GM19238 (cell line): ENCODE data around the gene LMOD3.
A peak's percentile ranks its signal among the peaks of the same experiment; 100 is the strongest.

ENCODE experiments used
- DNase-seq: peaks from one replicate; pipeline ENCODE4 v3.0.0; 2011; ENCODE audit warnings: low spot score; ENCODE audit not compliant: insufficient read length

LMOD3 gene

GRCh38 chr3:69122403-69122802, at the start of gene LMOD3:
Gene LMOD3 (minus strand): TSS chr3:69122595. CDS start chr3:69122386, 209 bp downstream.
- no peak for DNase-seq

DNA sequence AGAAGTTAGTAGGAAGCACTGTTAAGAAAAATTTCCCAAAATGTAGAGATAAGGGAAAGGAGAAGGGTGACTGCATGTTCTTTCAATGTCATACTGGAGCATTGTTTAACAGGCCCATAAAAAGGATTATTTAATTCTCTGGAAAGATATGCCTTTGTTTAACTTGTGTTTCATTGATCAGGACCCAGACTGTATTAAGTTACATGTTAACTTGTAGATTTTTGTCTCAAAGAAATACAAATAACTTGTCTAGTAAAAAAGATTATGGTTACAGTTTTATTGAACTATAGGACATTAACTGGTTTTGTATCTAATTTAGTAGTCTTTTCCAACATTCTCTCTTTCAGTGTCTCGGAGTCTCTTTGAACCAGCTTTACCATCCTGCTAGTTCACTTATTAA, 49.7 kb upstream of the LMOD3 start:
- DNase-seq = no peak

DNA sequence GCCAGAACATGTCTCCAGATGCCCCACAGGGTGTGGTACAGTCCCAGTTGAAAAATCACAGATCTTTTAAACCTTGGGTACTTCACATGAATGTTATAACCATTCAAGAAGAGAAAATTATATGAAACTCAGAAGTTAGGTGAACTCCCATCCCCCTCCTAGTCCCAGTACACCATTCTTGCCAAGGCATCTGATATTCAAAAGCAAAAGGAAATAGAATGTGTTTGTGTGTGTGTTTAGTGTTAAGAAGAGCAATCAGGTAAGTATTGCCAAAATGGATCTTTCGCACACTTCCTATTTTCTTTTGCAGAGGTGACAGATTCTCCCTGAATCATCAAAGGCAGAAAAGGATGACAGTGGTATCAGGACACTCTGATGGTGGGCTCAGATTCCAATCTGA, 44.1 kb upstream of the LMOD3 start:
- DNase-seq = no peak

- DNase-seq = no peak
Observed at GRCh38 chr3:69165744-69166143, 43.3 kb upstream of the LMOD3 start.

DNA sequence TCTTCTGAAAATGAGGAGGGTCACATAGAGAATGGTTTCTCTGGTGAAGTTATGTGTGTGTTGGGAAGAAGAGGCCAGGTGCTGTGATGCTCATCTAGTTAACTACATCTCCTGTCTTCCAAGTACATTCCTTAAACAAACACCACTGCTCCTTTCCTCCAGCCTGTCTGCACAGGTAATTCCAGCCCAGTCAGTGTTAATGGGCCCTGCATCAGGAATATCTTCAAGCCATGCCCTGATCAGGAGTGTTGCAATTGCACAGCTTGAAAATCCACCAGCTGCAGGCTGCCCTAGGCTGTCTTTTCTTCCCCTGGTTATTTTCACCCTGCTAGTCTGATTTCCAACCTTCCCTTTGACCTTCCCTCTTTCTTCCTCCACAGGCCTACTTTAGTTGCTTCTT, 41.9 kb upstream of the LMOD3 start:
- DNase-seq = no peak

GRCh38 chr3:69162308-69162980, 40.0 kb upstream of the LMOD3 start:
- no peak for DNase-seq

DNA sequence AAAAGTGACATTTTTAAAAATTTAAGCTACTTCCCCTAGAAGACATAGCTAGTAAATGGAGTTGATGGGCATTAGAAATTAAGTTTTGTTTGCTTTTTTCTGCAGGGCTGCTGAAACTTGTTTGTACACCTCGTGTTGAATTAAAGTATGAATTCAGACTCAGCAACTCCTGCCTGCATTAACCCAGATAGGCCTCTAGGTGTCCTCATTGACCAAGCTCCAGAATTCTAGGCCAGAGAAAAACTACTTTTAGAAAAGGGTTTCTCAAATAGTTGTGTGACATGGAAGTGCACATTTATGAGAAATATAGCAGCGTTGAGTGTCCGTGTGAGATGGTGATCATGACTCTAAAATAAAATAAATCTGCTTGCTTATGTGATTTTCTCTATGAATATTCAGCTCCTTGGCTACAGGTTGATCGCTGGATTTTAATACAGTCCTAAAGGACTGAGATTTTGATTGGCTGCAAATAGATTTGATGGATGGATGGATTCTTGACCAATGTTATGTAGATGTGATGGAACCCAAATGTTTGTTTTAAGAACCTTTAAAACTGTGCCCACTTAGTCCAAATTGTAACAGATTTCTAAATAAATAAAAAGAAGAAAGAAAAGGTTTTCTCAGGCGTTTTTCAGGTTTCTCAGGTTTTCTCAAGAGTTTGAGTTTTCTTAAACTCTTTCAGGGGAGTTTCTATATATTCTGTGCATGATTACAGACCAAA, 39.4 kb upstream of the LMOD3 start:
- peak; percentile 19 for DNase-seq

DNA sequence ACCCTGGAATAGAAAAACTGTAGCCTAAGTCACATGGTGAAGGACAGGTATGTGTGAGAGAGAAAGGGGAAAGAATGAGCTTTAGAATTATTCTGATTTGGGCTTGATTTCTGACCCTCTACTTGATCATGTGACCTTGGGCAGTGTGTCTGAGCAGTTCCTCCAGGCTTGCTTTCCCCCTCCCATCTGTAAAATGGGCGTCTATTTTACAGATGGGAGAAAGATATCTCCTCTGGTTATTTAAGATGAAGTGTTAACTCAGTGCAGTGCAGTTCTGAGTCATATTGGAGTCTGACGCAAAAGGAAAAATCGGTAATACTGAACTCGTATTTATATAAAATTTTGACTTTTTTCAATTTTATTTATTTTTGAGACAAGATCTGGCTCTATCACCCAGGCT, 38.1 kb upstream of the LMOD3 start:
- no peak for DNase-seq

DNA sequence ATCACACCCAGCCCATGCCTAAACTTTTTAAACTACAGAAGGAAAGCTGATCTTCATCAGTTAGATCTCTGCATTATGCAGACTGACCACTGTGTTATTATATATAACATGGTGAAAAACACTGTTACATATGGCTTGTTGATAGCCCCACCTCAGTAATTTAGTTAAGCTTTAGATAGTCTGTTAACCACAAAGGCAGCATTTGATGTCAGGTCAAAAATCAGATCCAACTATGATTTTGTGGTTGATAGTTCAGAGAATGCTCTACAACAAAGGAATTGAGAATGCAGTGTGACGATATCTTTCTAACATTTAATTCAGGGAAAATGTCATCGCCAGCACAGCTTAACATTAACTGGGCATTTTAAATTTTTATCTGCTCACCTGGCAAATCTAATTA, 37.7 kb upstream of the LMOD3 start:
- DNase-seq = no peak

- no peak for DNase-seq
Observed at GRCh38 chr3:69149586-69149985, 27.2 kb upstream of the LMOD3 start.

GRCh38 chr3:69145688-69146087, 23.3 kb upstream of the LMOD3 start:
- no peak for DNase-seq

- no peak for DNase-seq
Observed at GRCh38 chr3:69144631-69145245, 22.3 kb upstream of the LMOD3 start.

DNA sequence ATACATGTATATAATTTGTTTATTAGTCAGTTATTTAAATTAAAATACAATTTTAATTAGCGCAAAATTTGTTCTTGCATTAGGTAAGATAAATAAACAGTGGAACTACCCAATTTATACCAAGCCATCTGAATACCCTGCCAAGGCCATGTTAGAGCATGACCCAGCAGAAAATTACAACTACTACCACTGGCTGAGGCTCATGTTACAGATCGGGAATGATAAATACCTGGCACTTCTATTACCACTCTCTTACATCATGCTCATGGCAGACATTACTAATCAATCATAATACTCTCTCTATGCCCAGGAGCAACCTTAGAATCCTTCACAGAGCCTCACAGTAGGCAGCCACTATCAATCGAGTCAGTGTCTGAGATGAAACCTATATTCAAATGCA, 21.2 kb upstream of the LMOD3 start:
- DNase-seq = no peak

DNA sequence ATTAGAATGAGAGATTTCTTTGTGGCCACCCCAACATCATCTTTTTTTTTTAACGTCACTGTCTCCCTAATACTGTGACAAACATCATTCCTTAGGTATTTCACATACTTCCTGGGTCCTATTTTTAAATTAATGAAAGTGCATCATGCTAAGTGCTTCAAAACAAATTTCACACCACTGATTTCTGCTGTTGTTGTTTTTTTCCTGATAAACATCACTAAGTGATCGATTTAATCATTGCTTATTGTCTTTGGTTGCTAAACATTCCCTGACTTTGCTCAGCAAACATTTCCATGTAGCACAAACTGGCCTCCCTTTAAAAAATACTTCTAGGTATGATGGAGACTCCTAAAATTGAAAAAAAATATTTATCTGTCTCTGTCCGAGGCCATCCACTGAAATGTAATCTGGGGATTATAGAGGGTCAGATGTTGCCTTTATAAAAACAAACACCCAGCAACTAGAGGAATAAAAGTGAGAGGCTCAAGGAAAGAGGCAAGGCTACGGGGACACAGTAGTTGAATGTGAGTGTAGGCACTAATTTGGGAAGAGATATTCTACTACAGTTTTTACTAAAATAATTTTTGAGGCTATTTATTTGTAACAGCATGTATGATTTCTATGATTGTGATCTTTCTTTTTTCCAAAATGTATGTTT, 20.5 kb upstream of the LMOD3 start:
- no peak for DNase-seq

GRCh38 chr3:69142090-69142489, 19.7 kb upstream of the LMOD3 start:
- DNase-seq = no peak

GRCh38 chr3:69141313-69141712, 18.9 kb upstream of the LMOD3 start:
- no peak for DNase-seq

DNA sequence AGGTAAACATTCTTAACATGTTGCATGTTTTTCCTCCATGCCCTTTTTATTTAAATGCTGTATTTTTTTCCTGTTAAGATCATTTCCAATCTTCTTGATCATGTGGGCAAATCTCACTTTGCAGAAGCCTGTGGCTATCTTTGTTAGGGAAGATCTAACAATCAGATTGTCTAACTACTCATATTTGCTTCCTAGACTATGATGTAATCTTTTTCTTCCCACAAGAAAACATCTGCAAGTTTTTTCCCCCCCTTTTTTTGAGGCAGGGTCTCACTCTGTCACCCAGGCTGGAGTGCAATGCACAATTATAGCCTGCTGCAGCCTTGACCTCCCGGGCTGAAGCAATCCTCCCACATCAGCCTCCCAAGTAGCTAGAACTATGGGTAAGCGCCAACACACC, 15.0 kb upstream of the LMOD3 start:
- no peak for DNase-seq

DNA sequence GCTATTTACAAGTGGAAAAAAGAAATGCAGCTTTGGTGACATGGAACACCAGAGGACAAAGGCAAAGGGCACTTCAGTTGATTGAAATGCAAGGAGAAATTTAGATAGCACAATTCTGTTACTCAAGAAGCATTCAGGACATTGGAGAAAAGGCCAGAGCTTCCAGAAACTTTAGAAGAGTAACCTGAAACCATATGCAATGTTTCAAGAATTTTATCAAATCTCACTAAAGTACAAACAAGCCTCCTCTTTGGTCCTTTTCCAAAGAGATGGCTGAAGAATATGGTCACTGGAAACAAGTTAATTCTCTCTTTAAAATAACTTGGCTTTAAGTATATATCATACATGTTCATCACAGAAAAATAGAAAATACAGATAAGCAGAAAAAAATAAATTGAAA, 14.6 kb upstream of the LMOD3 start:
- DNase-seq = no peak

DNA sequence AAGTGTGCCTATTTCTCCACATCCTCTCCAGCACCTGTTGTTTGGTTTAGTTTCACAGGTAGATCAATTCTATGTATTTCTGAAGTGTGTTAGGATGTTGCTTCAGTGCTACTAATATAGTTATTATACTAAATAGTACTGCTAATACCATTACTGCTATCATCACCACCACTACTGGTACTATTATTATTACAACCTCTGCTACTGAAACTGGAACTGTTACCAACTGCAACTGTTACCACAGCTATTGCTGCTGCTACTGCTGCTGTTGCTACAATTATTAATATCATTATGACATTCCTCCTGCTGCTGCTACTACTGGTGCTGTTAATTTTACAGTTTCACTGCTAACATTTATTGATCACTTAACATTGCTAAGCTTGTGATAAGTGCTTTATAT, 8.3 kb upstream of the LMOD3 start:
- DNase-seq = no peak

DNA sequence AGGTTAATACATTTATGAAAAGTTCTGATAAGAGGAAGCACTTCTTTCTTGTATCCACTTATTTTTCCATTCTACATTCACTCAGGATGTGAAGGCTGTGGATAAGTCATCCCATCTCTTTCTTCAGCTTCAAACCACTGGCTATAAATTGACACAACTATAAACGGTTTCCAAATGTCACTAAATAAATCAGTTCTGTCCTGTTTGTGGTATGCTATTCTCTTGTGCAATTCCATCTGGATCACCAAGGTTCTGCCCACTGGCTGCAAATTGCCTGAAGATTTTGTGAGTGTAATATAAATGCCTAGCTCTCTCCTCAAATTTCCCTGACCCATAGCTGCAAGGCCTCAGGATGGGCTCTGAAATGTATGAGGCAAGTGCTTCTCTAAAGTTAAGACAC, 7.1 kb upstream of the LMOD3 start:
- DNase-seq = no peak

DNA sequence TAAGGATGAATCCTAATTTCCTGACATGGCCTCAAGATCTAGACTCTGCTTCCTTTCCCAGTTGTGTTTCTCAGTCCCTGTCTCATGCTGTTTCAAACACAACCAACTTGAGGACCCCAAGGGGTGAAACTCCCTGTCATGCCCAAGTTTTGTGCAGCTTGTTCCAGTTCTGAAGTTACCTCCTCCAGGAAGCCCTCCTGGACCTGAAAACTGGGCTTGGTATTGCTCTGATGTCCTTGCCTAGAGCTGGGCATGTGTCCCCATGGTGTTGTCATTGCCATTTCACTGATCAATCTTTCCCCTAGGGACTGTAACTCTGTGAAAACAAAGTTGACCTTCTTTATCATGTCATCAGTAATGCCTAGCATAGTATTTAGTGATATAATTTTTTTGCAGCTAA, 6.1 kb upstream of the LMOD3 start:
- no peak for DNase-seq

DNA sequence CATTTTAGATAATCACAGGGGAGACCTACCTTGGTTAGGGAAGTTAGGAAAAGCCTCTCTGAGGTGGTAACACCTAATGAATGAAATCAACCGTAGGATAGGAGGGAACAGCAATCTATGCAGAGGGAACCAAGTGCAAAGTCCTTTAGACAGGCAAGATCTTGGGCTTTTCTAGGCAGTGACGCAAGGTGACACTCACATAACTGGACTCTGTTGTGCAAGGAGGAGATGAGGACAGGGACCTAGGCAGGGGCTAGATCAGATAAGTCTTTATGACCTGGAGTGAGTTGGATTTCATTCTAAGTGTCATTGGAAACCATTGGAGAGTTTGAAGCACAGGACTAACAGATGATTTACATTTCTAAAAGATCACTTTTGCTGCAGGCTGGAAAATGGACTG, 4.6 kb upstream of the LMOD3 start:
- DNase-seq = no peak
